PC-3 (cell line): ENCODE data around the gene MPPED2. TPM values are rescaled to one million over a fixed set of nuclear protein-coding genes. Genes with fewer than 3 reads are reported as not detected.

Experiments used
- ATAC-seq: fragments of 200-7000 bp; cut with Tn5 transposase; 2 replicates; pipeline ENCODE4 v1.9.1; 2020; ENCODE audit warnings: mild to moderate bottlenecking, moderate library complexity
- BruUV-seq: library from RNA; stranded (reverse); fragments of 400-500 nt; replicated peaks from 2 replicates; lab custom pipeline; 2021; lab: Mats Ljungman, UMichigan
- CTCF ChIA-PET: fragments of 300-600 bp; sonication (Branson Sonifier 250); formaldehyde crosslinking; loops from one replicate; lab custom pipeline; 2022; ENCODE audit warnings: antibody characterized with exemption; lab: Charles Lee
- POLR2A ChIA-PET: fragments of 300-600 bp; sonication (Branson Sonifier 250); formaldehyde crosslinking; loops from one replicate; lab custom pipeline; 2022; ENCODE audit warnings: antibody characterized with exemption; ENCODE audit not compliant: unreplicated experiment; lab: Charles Lee
- DNase-seq: peaks from one replicate; pipeline ENCODE4 v3.0.0-alpha.2; 2015
- H2AFZ ChIP-seq: fragments of 300-600 bp; sonication (generic); 2 replicates; pipeline ENCODE4 v1.6.0; 2016; ENCODE audit warnings: antibody characterized with exemption, low read length
- H3F3A ChIP-seq: fragments of 300-600 bp; sonication (generic); one replicate; pipeline ENCODE4 v1.6.0; 2017; ENCODE audit warnings: antibody characterized with exemption, low read length, control low read depth, mild to moderate bottlenecking; ENCODE audit not compliant: unreplicated experiment
- H3K27ac ChIP-seq: fragments of 300-600 bp; sonication (generic); 2 replicates; pipeline ENCODE4 v1.5.1; 2016; ENCODE audit warnings: mild to moderate bottlenecking, low read length
- H3K27me3 ChIP-seq: fragments of 300-600 bp; sonication (generic); 2 replicates; pipeline ENCODE4 v1.6.1; 2016; ENCODE audit warnings: low read length, mixed read lengths
- H3K36me3 ChIP-seq: fragments of 300-600 bp; sonication (generic); 2 replicates; pipeline ENCODE4 v1.6.1; 2016; ENCODE audit warnings: low read depth, mixed run types, low read length, mixed read lengths
- H3K4me1 ChIP-seq: fragments of 300-600 bp; sonication (generic); 2 replicates; pipeline ENCODE4 v1.5.1; 2016; ENCODE audit warnings: low read length; ENCODE audit not compliant: insufficient read depth
- H3K4me2 ChIP-seq: fragments of 300-600 bp; sonication (generic); 2 replicates; pipeline ENCODE4 v1.6.0; 2016; ENCODE audit warnings: low read length
- H3K4me3 ChIP-seq: fragments of 300-600 bp; sonication (generic); 2 replicates; pipeline ENCODE4 v1.5.1; 2016; ENCODE audit warnings: mild to moderate bottlenecking, low read length, mixed read lengths
- H3K79me2 ChIP-seq: fragments of 300-600 bp; sonication (generic); 2 replicates; pipeline ENCODE4 v1.6.1; 2017; ENCODE audit warnings: low read length, mixed read lengths
- H3K9ac ChIP-seq: fragments of 300-600 bp; sonication (generic); 2 replicates; pipeline ENCODE4 v1.6.0; 2016; ENCODE audit warnings: mild to moderate bottlenecking, low read length
- H3K9me2 ChIP-seq: fragments of 300-600 bp; sonication (generic); replicated peaks from 2 replicates; pipeline ENCODE4 v1.6.1; 2016; ENCODE audit warnings: mixed run types, low read length, mixed read lengths
- H3K9me3 ChIP-seq: fragments of 300-600 bp; sonication (generic); 2 replicates; pipeline ENCODE4 v1.6.1; 2016; ENCODE audit warnings: low read length, mixed read lengths
- H4K20me1 ChIP-seq: fragments of 300-600 bp; sonication (generic); 2 replicates; pipeline ENCODE4 v1.6.1; 2016; ENCODE audit warnings: low read length, mixed read lengths
- CTCF ChIP-seq: fragments of 300-600 bp; sonication (generic); conservative IDR thresholded peaks from 2 replicates; pipeline ENCODE4 v1.5.1; 2017; ENCODE audit warnings: antibody characterized with exemption, low read depth, mild to moderate bottlenecking, low read length
- EZH2 ChIP-seq: fragments of 300-600 bp; sonication (generic); IDR thresholded peaks from one replicate; pipeline ENCODE4 v1.6.1; 2017; ENCODE audit warnings: antibody characterized with exemption, mild to moderate bottlenecking, low read length; ENCODE audit not compliant: unreplicated experiment
- EZH2phosphoT487 ChIP-seq: fragments of 300-600 bp; sonication (generic); IDR thresholded peaks from 2 replicates; pipeline ENCODE4 v1.6.1; 2018; ENCODE audit warnings: mild to moderate bottlenecking, antibody characterized with exemption, low read length, borderline replicate concordance
- intact Hi-C: fragments of 100-400 bp; cut with micrococcal nuclease; formaldehyde crosslinking; loops from 2 replicates; pipeline ENCODE4 v1.9.0; 2023
- total RNA-seq: library from RNA; depleted of rRNA; stranded (reverse); fragments of >200 nt; gene quantifications from 2 replicates; pipeline ENCODE4 v1.2.3, GENCODE V29; 2014

The MPPED2 gene
- total RNA-seq, 1 experiment from 2014 or later, result not detected

- ChIA-PET CTCF (no interaction called here), POLR2A (no interaction called here)
- H3K9me2 ChIP-seq, result no peaks in the 10 kb centered on the region
- no peak overlapping the region for H3K4me2 ChIP-seq
- no peaks in the 10 kb centered on the region for H3K79me2 ChIP-seq
- no peaks in the 10 kb centered on the region for H3F3A ChIP-seq
- no peak overlapping the region for H3K27ac ChIP-seq
- H3K9me3 ChIP-seq, result no peaks in the 10 kb centered on the region
- intact Hi-C loops, result no loop called here
- no TSS peak for BruUV-seq
- H3K36me3 ChIP-seq, result no peaks in the 10 kb centered on the region
- no peaks in the 10 kb centered on the region for H3K4me1 ChIP-seq
- no peaks in the 10 kb centered on the region for H4K20me1 ChIP-seq
- no peak for ATAC-seq
- TF ChIP-seq EZH2 (no peak), CTCF (no peak), EZH2phosphoT487 (no peak)
- peaks cover 26% of the 10 kb centered on the region for H3K27me3 ChIP-seq
- H3K4me3 ChIP-seq, result no peak overlapping the region
- no peak for DNase-seq
- H3K9ac ChIP-seq, result no peak overlapping the region
- H2AFZ ChIP-seq, result no peak overlapping the region
Observed at GRCh38 chr11:30433831-30434230, 152.3 kb downstream of the MPPED2 start.

GRCh38 chr11:30432716-30433115 is 153.4 kb downstream of the MPPED2 start:
- H4K20me1 ChIP-seq, result no peaks in the 10 kb centered on the region
- H3K79me2 ChIP-seq, result no peaks in the 10 kb centered on the region
- H3K9me2 ChIP-seq, result no peaks in the 10 kb centered on the region
- H3K9ac ChIP-seq, result no peak overlapping the region
- peaks cover 26% of the 10 kb centered on the region for H3K27me3 ChIP-seq
- BruUV-seq, result no TSS peak
- H3K4me3 ChIP-seq, result no peak overlapping the region
- H2AFZ ChIP-seq, result no peak overlapping the region
- H3K9me3 ChIP-seq, result no peaks in the 10 kb centered on the region
- CTCF ChIA-PET, result no interaction called here
- no peaks in the 10 kb centered on the region for H3K36me3 ChIP-seq
- no peaks in the 10 kb centered on the region for H3F3A ChIP-seq
- no peak for TF ChIP-seq EZH2phosphoT487
- no peak for TF ChIP-seq EZH2
- TF ChIP-seq CTCF, result no peak
- no peak for DNase-seq
- POLR2A ChIA-PET, result no interaction called here
- no peak overlapping the region for H3K27ac ChIP-seq
- H3K4me1 ChIP-seq, result no peaks in the 10 kb centered on the region
- intact Hi-C loops, result no loop called here
- no peak overlapping the region for H3K4me2 ChIP-seq
- no peak for ATAC-seq

- ChIA-PET POLR2A (no interaction called here), CTCF (no interaction called here)
- ATAC-seq (no peak), DNase-seq (no peak)
- Histone ChIP-seq H4K20me1 (no peaks in the 10 kb centered on the region), H3F3A (no peaks in the 10 kb centered on the region), H3K27ac (no peak overlapping the region), H3K36me3 (no peaks in the 10 kb centered on the region), H2AFZ (no peak overlapping the region), H3K4me1 (no peaks in the 10 kb centered on the region), H3K4me2 (no peak overlapping the region), H3K9me3 (no peaks in the 10 kb centered on the region), H3K27me3 (peaks cover 26% of the 10 kb centered on the region), H3K79me2 (no peaks in the 10 kb centered on the region), H3K4me3 (no peak overlapping the region), H3K9ac (no peak overlapping the region), H3K9me2 (no peaks in the 10 kb centered on the region)
- no TSS peak for BruUV-seq
- intact Hi-C loops, result no loop called here
- no peak for TF ChIP-seq EZH2phosphoT487
- no peak for TF ChIP-seq EZH2
- no peak for TF ChIP-seq CTCF
Observed at GRCh38 chr11:30432178-30432577, 154.0 kb downstream of the MPPED2 start.
